Thyroid gland (tissue), 4 donors: ENCODE measurements around the gene ERG28.

ENCODE experiments used
- CTCF ChIP-seq, 6 experiments: fragments of 200-600 bp in 3 of 6; fragments of 450-650 bp in 3 of 6; sonication (generic) in 3 of 6; IDR thresholded peaks; one replicate each; pipeline ENCODE4 v1.5.1; 2016 to 2019; ENCODE audit warnings: antibody characterized with exemption in 6 of 6, mild to moderate bottlenecking in 2 of 6, inconsistent platforms in 1 of 6, moderate library complexity in 1 of 6
- POLR2A ChIP-seq, 2 donors: fragments of 450-650 bp; IDR thresholded peaks; one replicate each; pipeline ENCODE4 v1.6.1; 2017; ENCODE audit warnings: antibody characterized with exemption in 2 of 2, mild to moderate bottlenecking in 2 of 2, moderate library complexity in 1 of 2

- TF ChIP-seq CTCF (IDR thresholded peaks at IDR 0.05) (no peak), POLR2A (IDR thresholded peaks at IDR 0.05) (no peak)
These were observed 42.1 kb upstream of the ERG28 start for GRCh38 chr14:75702616-75703261.
